Activated CD8-positive, alpha-beta memory T cell treated with anti-CD3 and anti-CD28 coated beads, Interleukin-2, amount 10 ng/mL, durations not matched to agents 7 days and 5 days (primary cell): Measurements from ENCODE around the gene GPR107. TPM values are rescaled to one million over a fixed set of nuclear protein-coding genes. Genes with fewer than 3 reads are reported as not detected.

Experiments used
- ATAC-seq: fragments of 150-1000 bp; cut with Tn5 transposase; one replicate; pipeline ENCODE4 v1.10.0; 2021; ENCODE audit warnings: moderate library complexity
- CTCF ChIA-PET: fragments of 350-600 bp; sonication (Branson Sonifier 250); formaldehyde crosslinking; loops from one replicate; lab custom pipeline; 2021; ENCODE audit warnings: antibody characterized with exemption; lab: Charles Lee
- DNase-seq: peaks from one replicate; pipeline ENCODE4 v3.0.0-alpha.2; 2020
- H3K27ac Mint-ChIP-seq: one replicate; pipeline ENCODE4 v1.8.0; 2021; ENCODE audit warnings: mild to moderate bottlenecking, mixed read lengths
- H3K27me3 Mint-ChIP-seq: one replicate; pipeline ENCODE4 v1.8.0; 2021; ENCODE audit warnings: mixed read lengths
- H3K36me3 Mint-ChIP-seq: one replicate; pipeline ENCODE4 v1.8.0; 2021; ENCODE audit warnings: mild to moderate bottlenecking, mixed read lengths
- H3K4me1 Mint-ChIP-seq: one replicate; pipeline ENCODE4 v1.8.0; 2021; ENCODE audit warnings: mixed read lengths
- H3K4me3 Mint-ChIP-seq: one replicate; pipeline ENCODE4 v1.8.0; 2021; ENCODE audit warnings: mild to moderate bottlenecking, moderate library complexity, mixed read lengths
- H3K9me3 Mint-ChIP-seq: one replicate; pipeline ENCODE4 v1.8.0; 2022; ENCODE audit warnings: low read depth, mixed read lengths
- total RNA-seq, 2 experiments: library from RNA; stranded (reverse); gene quantifications; one replicate each; pipeline ENCODE4 v1.2.3, GENCODE V29; 2021

The GPR107 gene
- total RNA-seq, 2 experiments from 2014 or later = 24.6 to 25.6 TPM

- Mint-ChIP-seq H3K4me1 (peaks cover 9% of the 10 kb centered on the region), H3K27ac (no peak overlapping the region), H3K36me3 (no peaks in the 10 kb centered on the region), H3K27me3 (peaks cover 27% of the 10 kb centered on the region), H3K4me3 (peak overlapping the region; percentile 52), H3K9me3 (no peaks in the 10 kb centered on the region)
- no peak for DNase-seq
- ATAC-seq = peak; percentile 13
- CTCF ChIA-PET = interaction anchor here (0.7 to 1.4 kb wide), 2 partner anchors 48 to 69 kb away, joined by 3 to 4 read pairs; no protein-coding TSS in a partner anchor
Observed at GRCh38 chr9:130172858-130173665, 119.4 kb downstream of the GPR107 start.

- no peak overlapping the region for H3K4me3 Mint-ChIP-seq
- peaks cover 27% of the 10 kb centered on the region for H3K27me3 Mint-ChIP-seq
- H3K9me3 Mint-ChIP-seq = no peaks in the 10 kb centered on the region
- no peak for DNase-seq
- CTCF ChIA-PET = interaction anchor here (0.7 to 1.4 kb wide), 3 partner anchors 49 to 68 kb away, joined by 3 to 4 read pairs (median 4); no protein-coding TSS in a partner anchor
- H3K4me1 Mint-ChIP-seq = peaks cover 5% of the 10 kb centered on the region
- no peak overlapping the region for H3K27ac Mint-ChIP-seq
- H3K36me3 Mint-ChIP-seq = no peaks in the 10 kb centered on the region
- ATAC-seq = no peak
Observed at GRCh38 chr9:130173666-130173983, 119.9 kb downstream of the GPR107 start.

GRCh38 chr9:130174025-130174424 is 120.3 kb downstream of the GPR107 start:
- Mint-ChIP-seq H3K27ac (no peak overlapping the region), H3K4me1 (peaks cover 5% of the 10 kb centered on the region), H3K27me3 (peaks cover 23% of the 10 kb centered on the region), H3K4me3 (no peak overlapping the region), H3K36me3 (no peaks in the 10 kb centered on the region), H3K9me3 (no peaks in the 10 kb centered on the region)
- no peak for DNase-seq
- CTCF ChIA-PET = interaction anchor here (1.2 to 1.4 kb wide), 2 partner anchors 62 to 68 kb away, joined by 4 read pairs; no protein-coding TSS in a partner anchor
- ATAC-seq = no peak

- no peak for DNase-seq
- no peaks in the 10 kb centered on the region for H3K9me3 Mint-ChIP-seq
- no peak overlapping the region for H3K27ac Mint-ChIP-seq
- H3K27me3 Mint-ChIP-seq = peaks cover 22% of the 10 kb centered on the region
- H3K4me3 Mint-ChIP-seq = no peak overlapping the region
- ATAC-seq = no peak
- H3K36me3 Mint-ChIP-seq = no peaks in the 10 kb centered on the region
- H3K4me1 Mint-ChIP-seq = peaks cover 5% of the 10 kb centered on the region
- CTCF ChIA-PET = interaction anchor here (0.6 to 1.2 kb wide), 3 partner anchors 20 to 61 kb away, joined by 3 to 4 read pairs (median 4); no protein-coding TSS in a partner anchor
Observed at GRCh38 chr9:130174920-130175321, 121.2 kb downstream of the GPR107 start.

GRCh38 chr9:130175355-130175754 is 121.6 kb downstream of the GPR107 start:
- no peak for DNase-seq
- H3K9me3 Mint-ChIP-seq = no peaks in the 10 kb centered on the region
- CTCF ChIA-PET = interaction anchor here (1.0 kb wide), 1 partner anchor 21 kb away, joined by 3 read pairs; no protein-coding TSS in a partner anchor
- no peak overlapping the region for H3K27ac Mint-ChIP-seq
- peaks cover 5% of the 10 kb centered on the region for H3K4me1 Mint-ChIP-seq
- no peak overlapping the region for H3K4me3 Mint-ChIP-seq
- no peaks in the 10 kb centered on the region for H3K36me3 Mint-ChIP-seq
- no peak for ATAC-seq
- H3K27me3 Mint-ChIP-seq = peaks cover 22% of the 10 kb centered on the region

- no peak for ATAC-seq
- CTCF ChIA-PET = no interaction called here
- peaks cover 12% of the 10 kb centered on the region for H3K27me3 Mint-ChIP-seq
- no peak overlapping the region for H3K4me3 Mint-ChIP-seq
- H3K36me3 Mint-ChIP-seq = no peaks in the 10 kb centered on the region
- DNase-seq = no peak
- H3K4me1 Mint-ChIP-seq = peaks cover 3% of the 10 kb centered on the region
- no peak overlapping the region for H3K27ac Mint-ChIP-seq
- H3K9me3 Mint-ChIP-seq = no peaks in the 10 kb centered on the region
Observed at GRCh38 chr9:130176760-130177159, 123.1 kb downstream of the GPR107 start.

- no peaks in the 10 kb centered on the region for H3K9me3 Mint-ChIP-seq
- H3K4me3 Mint-ChIP-seq = no peak overlapping the region
- DNase-seq (no peak), ATAC-seq (no peak)
- no peak overlapping the region for H3K27ac Mint-ChIP-seq
- H3K27me3 Mint-ChIP-seq = peaks cover 10% of the 10 kb centered on the region
- no peaks in the 10 kb centered on the region for H3K36me3 Mint-ChIP-seq
- peaks cover 2% of the 10 kb centered on the region for H3K4me1 Mint-ChIP-seq
- CTCF ChIA-PET = no interaction called here
Observed at GRCh38 chr9:130177898-130178805, 124.4 kb downstream of the GPR107 start.

- Mint-ChIP-seq H3K4me3 (no peak overlapping the region), H3K4me1 (peaks cover 3% of the 10 kb centered on the region), H3K27ac (no peak overlapping the region), H3K9me3 (no peaks in the 10 kb centered on the region), H3K36me3 (no peaks in the 10 kb centered on the region), H3K27me3 (no peaks in the 10 kb centered on the region)
- ATAC-seq (no peak), DNase-seq (no peak)
- CTCF ChIA-PET = interaction anchor here (1.4 kb wide), 1 partner anchor 72 kb away, joined by 3 read pairs; no protein-coding TSS in a partner anchor
Observed at GRCh38 chr9:130179331-130179907, 125.7 kb downstream of the GPR107 start.

- no peak for ATAC-seq
- peaks cover 3% of the 10 kb centered on the region for H3K4me1 Mint-ChIP-seq
- H3K9me3 Mint-ChIP-seq = no peaks in the 10 kb centered on the region
- CTCF ChIA-PET = no interaction called here
- no peaks in the 10 kb centered on the region for H3K27me3 Mint-ChIP-seq
- H3K4me3 Mint-ChIP-seq = no peak overlapping the region
- H3K36me3 Mint-ChIP-seq = no peaks in the 10 kb centered on the region
- no peak for DNase-seq
- H3K27ac Mint-ChIP-seq = no peak overlapping the region
Observed at GRCh38 chr9:130180516-130180915, 126.8 kb downstream of the GPR107 start.

GRCh38 chr9:130181678-130182380 is 128.1 kb downstream of the GPR107 start:
- Mint-ChIP-seq H3K4me3 (no peak overlapping the region), H3K27me3 (no peaks in the 10 kb centered on the region), H3K9me3 (no peaks in the 10 kb centered on the region), H3K36me3 (no peaks in the 10 kb centered on the region), H3K27ac (no peak overlapping the region), H3K4me1 (peaks cover 3% of the 10 kb centered on the region)
- no peak for DNase-seq
- CTCF ChIA-PET = no interaction called here
- ATAC-seq = no peak

- Mint-ChIP-seq H3K4me1 (peaks cover 3% of the 10 kb centered on the region), H3K27ac (no peak overlapping the region), H3K27me3 (no peaks in the 10 kb centered on the region), H3K4me3 (no peak overlapping the region), H3K36me3 (no peaks in the 10 kb centered on the region), H3K9me3 (no peaks in the 10 kb centered on the region)
- CTCF ChIA-PET = interaction anchor here (0.6 to 1.4 kb wide), 2 partner anchors 75 to 259 kb away, joined by 3 to 4 read pairs; no protein-coding TSS in a partner anchor
- ATAC-seq (no peak), DNase-seq (no peak)
Observed at GRCh38 chr9:130182381-130182909, 128.7 kb downstream of the GPR107 start.

- ATAC-seq = no peak
- H3K4me3 Mint-ChIP-seq = no peak overlapping the region
- peaks cover 3% of the 10 kb centered on the region for H3K4me1 Mint-ChIP-seq
- H3K27me3 Mint-ChIP-seq = no peaks in the 10 kb centered on the region
- no peaks in the 10 kb centered on the region for H3K36me3 Mint-ChIP-seq
- CTCF ChIA-PET = interaction anchor here (0.6 to 1.4 kb wide), 3 partner anchors 32 to 258 kb away, joined by 3 to 4 read pairs (median 3); no protein-coding TSS in a partner anchor
- no peak for DNase-seq
- no peaks in the 10 kb centered on the region for H3K9me3 Mint-ChIP-seq
- H3K27ac Mint-ChIP-seq = no peak overlapping the region
Observed at GRCh38 chr9:130183133-130183762, 129.5 kb downstream of the GPR107 start.
